Neuronal stem cell (in vitro differentiated cells): ENCODE measurements around the gene POLR2I.

ENCODE experiments used
- DNase-seq: peaks from one replicate; pipeline ENCODE4 v3.0.0-alpha.2; 2013; ENCODE audit warnings: low spot score
- H2AFZ ChIP-seq: one replicate; pipeline ENCODE4 v1.6.1; 2013; ENCODE audit warnings: mild to moderate bottlenecking, low read length, inconsistent platforms
- H2AK5ac ChIP-seq: 2 replicates; pipeline ENCODE4 v1.6.1; 2013; ENCODE audit warnings: low read depth, mild to moderate bottlenecking, inconsistent platforms, low read length, moderate library complexity, mixed read lengths
- H2BK120ac ChIP-seq: 2 replicates; pipeline ENCODE4 v1.6.1; 2013; ENCODE audit warnings: low read depth, mild to moderate bottlenecking, inconsistent platforms, low read length, moderate library complexity, mixed read lengths
- H2BK12ac ChIP-seq: one replicate; pipeline ENCODE4 v1.6.1; 2013; ENCODE audit warnings: low read length, inconsistent platforms
- H2BK15ac ChIP-seq: 2 replicates; pipeline ENCODE4 v1.6.1; 2013; ENCODE audit warnings: mild to moderate bottlenecking, low read length, inconsistent platforms, mixed read lengths
- H2BK5ac ChIP-seq: one replicate; pipeline ENCODE4 v1.6.1; 2013; ENCODE audit warnings: inconsistent platforms, mild to moderate bottlenecking, low read length, moderate library complexity
- H3K14ac ChIP-seq: one replicate; pipeline ENCODE4 v1.6.1; 2013; ENCODE audit warnings: low read length, inconsistent platforms
- H3K18ac ChIP-seq: 2 replicates; pipeline ENCODE4 v1.6.1; 2013; ENCODE audit warnings: low read length, inconsistent platforms
- H3K23ac ChIP-seq: 2 replicates; pipeline ENCODE4 v1.6.1; 2013; ENCODE audit warnings: low read depth, mild to moderate bottlenecking, mixed read lengths, low read length, inconsistent platforms; ENCODE audit not compliant: poor library complexity
- H3K27ac ChIP-seq: replicated peaks from 3 replicates; pipeline ENCODE4 v1.5.1; 2013; ENCODE audit warnings: low read length, inconsistent platforms
- H3K27me3 ChIP-seq, 3 experiments: 2 replicates each; pipeline ENCODE4 v1.6.1; 2013; ENCODE audit warnings: low read length in 3 of 3, mild to moderate bottlenecking in 2 of 3, inconsistent platforms in 1 of 3, low read depth in 1 of 3, mixed read lengths in 1 of 3, moderate library complexity in 1 of 3; ENCODE audit not compliant: control insufficient read depth in 3 of 3, insufficient read depth in 3 of 3
- H3K36me3 ChIP-seq, 2 donors: replicated peaks in 1 of 2; 2 replicates each; pipeline ENCODE4 v1.6.1; 2013; ENCODE audit warnings: low read length in 2 of 2; ENCODE audit not compliant: control insufficient read depth in 2 of 2, insufficient read depth in 2 of 2
- H3K4ac ChIP-seq: 2 replicates; pipeline ENCODE4 v1.6.1; 2013; ENCODE audit warnings: inconsistent platforms, mild to moderate bottlenecking, low read length, moderate library complexity
- H3K4me1 ChIP-seq, 2 donors: 1 replicate in 1 of 2; 2 replicates in 1 of 2; pipeline ENCODE4 v1.6.1; 2013; ENCODE audit warnings: low read length in 2 of 2, low read depth in 1 of 2; ENCODE audit not compliant: control insufficient read depth in 2 of 2, insufficient read depth in 1 of 2
- H3K4me2 ChIP-seq: one replicate; pipeline ENCODE4 v1.6.1; 2013; ENCODE audit warnings: mild to moderate bottlenecking, low read length, inconsistent platforms; ENCODE audit not compliant: insufficient read depth, poor library complexity, severe bottlenecking
- H3K4me3 ChIP-seq, 2 donors: 2 replicates each; pipeline ENCODE4 v1.5.1; 2013; ENCODE audit warnings: low read length in 2 of 2, mild to moderate bottlenecking in 2 of 2, inconsistent platforms in 1 of 2, moderate library complexity in 1 of 2
- H3K79me1 ChIP-seq: one replicate; pipeline ENCODE4 v1.6.1; 2013; ENCODE audit warnings: low read depth, mild to moderate bottlenecking, inconsistent platforms, low read length, moderate library complexity
- H3K9ac ChIP-seq: one replicate; pipeline ENCODE4 v1.6.1; 2013; ENCODE audit warnings: mild to moderate bottlenecking, low read depth, low read length, inconsistent platforms; ENCODE audit not compliant: poor library complexity
- H3K9me3 ChIP-seq, 2 donors: replicated peaks in 1 of 2; 2 replicates each; pipeline versions ENCODE3 to v1.6.1; 2013; ENCODE audit warnings: low read length in 2 of 2, mild to moderate bottlenecking in 2 of 2, inconsistent platforms in 1 of 2, low read depth in 1 of 2, mixed read lengths in 1 of 2, moderate library complexity in 1 of 2; ENCODE audit not compliant: control insufficient read depth in 2 of 2, insufficient read depth in 1 of 2
- H4K8ac ChIP-seq: one replicate; pipeline ENCODE4 v1.6.1; 2013; ENCODE audit warnings: low read depth, mild to moderate bottlenecking, inconsistent platforms, low read length, moderate library complexity
- H4K91ac ChIP-seq: one replicate; pipeline ENCODE4 v1.6.1; 2013; ENCODE audit warnings: low read length, low read depth, mild to moderate bottlenecking, inconsistent platforms; ENCODE audit not compliant: poor library complexity
- WGBS, 2 donors: extraction: QIAGEN DNeasy Blood & Tissue Kit; methylation state at CpG; one replicate each; pipeline ENCODE4 v1.1.7; 2013; ENCODE audit warnings: missing lambda C conversion rate in 2 of 2, mixed read lengths in 1 of 2; ENCODE audit not compliant: insufficient read length in 2 of 2, insufficient replicate concordance in 1 of 2; ENCODE audit errors: extremely low coverage in 2 of 2; 5-methylcytosine and 5-hydroxymethylcytosine counted together

The POLR2I gene

GRCh38 chr19:36149673-36150406 is 35.2 kb upstream of the POLR2I start:
- Histone ChIP-seq H2AFZ (no peak overlapping the region), H3K79me1 (peaks cover 2% of the 10 kb centered on the region), H2BK15ac (no peak overlapping the region), H2BK120ac (no peak overlapping the region), H2BK5ac (no peak overlapping the region), H3K4me2 (no peak overlapping the region), H3K4ac (no peak overlapping the region), H3K4me1 (no peaks in the 10 kb centered on the region), H4K8ac (no peak overlapping the region), H3K27me3 (no peaks in the 10 kb centered on the region), H3K9ac (no peak overlapping the region), H3K27ac (no peak overlapping the region), H3K36me3 (peaks cover 46 to 68% of the 10 kb centered on the region in 2 donors), H3K4me3 (no peak overlapping the region), H3K18ac (no peak overlapping the region), H3K23ac (no peak overlapping the region), H2BK12ac (no peak overlapping the region), H3K14ac (no peak overlapping the region), H2AK5ac (no peak overlapping the region), H4K91ac (no peak overlapping the region), H3K9me3 (peaks cover 0 to 3% of the 10 kb centered on the region in 2 donors)
- WGBS, 2 donors = no CpG with 5 or more reads among the region's 13 CpGs
- DNase-seq = no peak

DNA sequence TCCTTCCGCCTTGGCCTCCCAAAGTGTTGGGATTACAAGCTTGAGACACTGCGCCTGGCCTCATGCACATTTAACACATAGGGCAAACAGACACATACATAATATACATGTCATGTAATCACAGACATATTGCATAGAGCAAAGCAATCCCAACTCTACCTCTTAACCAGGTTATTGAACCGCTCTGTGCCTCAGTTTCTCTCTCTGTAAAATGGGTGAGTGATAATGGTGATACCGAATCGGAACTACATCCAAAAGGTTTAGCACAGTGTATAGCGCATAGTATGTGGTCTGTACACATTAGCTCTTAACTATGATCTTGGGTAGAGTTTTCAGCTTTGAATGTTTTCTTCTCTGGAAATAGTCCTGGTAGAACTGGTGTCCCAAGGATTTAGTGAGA is 29.9 kb upstream of the POLR2I start:
- no peak overlapping the region for H3K27ac ChIP-seq
- H2AFZ ChIP-seq = no peak overlapping the region
- H2BK12ac ChIP-seq = no peak overlapping the region
- no peak for DNase-seq
- WGBS, 2 donors = no CpG with 5 or more reads among the region's 6 CpGs
- no peak overlapping the region for H3K4me2 ChIP-seq
- no peak overlapping the region for H3K4ac ChIP-seq
- peaks cover 12% of the 10 kb centered on the region for H3K79me1 ChIP-seq
- H3K27me3 ChIP-seq = no peaks in the 10 kb centered on the region
- H3K14ac ChIP-seq = no peak overlapping the region
- no peak overlapping the region for H3K23ac ChIP-seq
- H2AK5ac ChIP-seq = no peak overlapping the region
- H3K4me3 ChIP-seq = no peak overlapping the region
- peaks cover 0 to 3% of the 10 kb centered on the region in 2 donors for H3K9me3 ChIP-seq
- H3K36me3 ChIP-seq = peaks cover 46 to 73% of the 10 kb centered on the region in 2 donors
- H3K4me1 ChIP-seq = peaks cover 0 to 7% of the 10 kb centered on the region in 2 donors
- no peak overlapping the region for H2BK15ac ChIP-seq
- no peak overlapping the region for H2BK5ac ChIP-seq
- H3K9ac ChIP-seq = no peak overlapping the region
- H4K91ac ChIP-seq = no peak overlapping the region
- H2BK120ac ChIP-seq = no peak overlapping the region
- no peak overlapping the region for H4K8ac ChIP-seq
- H3K18ac ChIP-seq = no peak overlapping the region

GRCh38 chr19:36142496-36142895 is 27.8 kb upstream of the POLR2I start:
- no CpG with 5 or more reads among the region's 9 CpGs for WGBS, 2 donors
- no peak overlapping the region for H3K23ac ChIP-seq
- H3K4ac ChIP-seq = no peak overlapping the region

DNA sequence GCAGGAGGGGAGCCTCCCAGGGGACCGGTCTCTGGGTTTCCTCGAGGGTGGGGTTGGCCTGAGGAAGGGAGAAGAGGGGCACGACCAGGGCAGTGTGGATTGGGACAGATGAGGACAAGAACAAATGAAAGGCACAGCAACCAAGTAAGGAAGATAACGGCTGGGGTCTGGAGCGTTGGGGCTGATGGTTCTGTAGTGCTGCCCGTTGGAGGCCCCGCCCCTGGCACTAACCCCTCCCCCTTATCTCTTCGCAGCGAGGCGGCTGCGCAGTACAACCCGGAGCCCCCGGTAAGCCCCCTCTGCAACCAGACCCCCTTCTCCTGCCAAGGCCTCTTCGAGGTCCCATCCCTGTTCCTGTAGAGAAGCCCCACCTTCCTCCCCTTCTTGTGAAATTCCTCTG is 27.4 kb upstream of the POLR2I start:
- Histone ChIP-seq H2BK12ac (peak overlapping the region; percentile 94), H3K4me2 (no peak overlapping the region), H3K36me3 (peaks cover 34 to 52% of the 10 kb centered on the region in 2 donors), H3K23ac (no peak overlapping the region), H3K9ac (no peak overlapping the region), H3K27ac (no peak overlapping the region), H3K9me3 (peaks cover 0 to 3% of the 10 kb centered on the region in 2 donors), H3K18ac (no peak overlapping the region), H3K27me3 (no peaks in the 10 kb centered on the region), H2AK5ac (peak overlapping the region; percentile 16), H4K8ac (no peak overlapping the region), H3K79me1 (peaks cover 12% of the 10 kb centered on the region), H3K14ac (no peak overlapping the region), H3K4me1 (peaks cover 2 to 8% of the 10 kb centered on the region in 2 donors), H3K4ac (no peak overlapping the region), H2BK5ac (peak overlapping the region; percentile 92), H3K4me3 (no peak overlapping the region), H2BK15ac (no peak overlapping the region), H4K91ac (no peak overlapping the region), H2BK120ac (no peak overlapping the region), H2AFZ (no peak overlapping the region)
- WGBS, 2 donors = no CpG with 5 or more reads among the region's 14 CpGs
- no peak for DNase-seq

More at GRCh38 chr19:36142496-36142895, 27.8 kb upstream of the POLR2I start:
- H2AK5ac ChIP-seq = no peak overlapping the region
- H3K4me2 ChIP-seq = no peak overlapping the region
- peaks cover 36 to 55% of the 10 kb centered on the region in 2 donors for H3K36me3 ChIP-seq
- H2BK12ac ChIP-seq = no peak overlapping the region
- H4K8ac ChIP-seq = no peak overlapping the region
- peaks cover 0 to 3% of the 10 kb centered on the region in 2 donors for H3K9me3 ChIP-seq
- no peak overlapping the region for H3K14ac ChIP-seq
- no peak overlapping the region for H2BK15ac ChIP-seq
- peak overlapping the region; percentile 0 for H3K9ac ChIP-seq
- peaks cover 2 to 7% of the 10 kb centered on the region in 2 donors for H3K4me1 ChIP-seq
- no peak overlapping the region for H3K27ac ChIP-seq
- no peak overlapping the region for H2BK120ac ChIP-seq
- peak overlapping the region; percentile 72 for H2BK5ac ChIP-seq
- no peaks in the 10 kb centered on the region for H3K27me3 ChIP-seq
- no peak overlapping the region for H3K18ac ChIP-seq
- no peak overlapping the region for H2AFZ ChIP-seq
- peak overlapping the region in 1 of 2 donors; percentile 6 for H3K4me3 ChIP-seq
- no peak for DNase-seq
- no peak overlapping the region for H4K91ac ChIP-seq
- peaks cover 12% of the 10 kb centered on the region for H3K79me1 ChIP-seq
